GM18526 (cell line): ENCODE results near the gene NPIPA2.
"Not testable (repeated sequence)": the region's sequence is repeated elsewhere in the genome, so short reads cannot be mapped to it uniquely, and the experiment has no call there.

Experiments used
- POLR2A ChIP-seq: IDR thresholded peaks from 3 replicates; pipeline ENCODE4 v1.6.1; 2011; ENCODE audit not compliant: insufficient read length; ENCODE audit errors: extremely low read depth

Gene NPIPA2

GRCh38 chr16:14742273-14743128, at the start of gene NPIPA2:
TSS of gene NPIPA2 (plus strand) at chr16:14742533. CDS start at chr16:14748066, 5,533 bp downstream.
- TF ChIP-seq POLR2A, result not testable (repeated sequence)

- TF ChIP-seq POLR2A, result not testable (repeated sequence)
Measured at GRCh38 chr16:14694129-14694528, 48.2 kb upstream of the NPIPA2 start, which contains the start of gene PLA2G10. TSS of gene PLA2G10 (minus strand) at chr16:14694308. CDS start at chr16:14694229, 79 bp downstream.

- not testable (repeated sequence) for TF ChIP-seq POLR2A
Measured at GRCh38 chr16:14703156-14704011, 38.9 kb upstream of the NPIPA2 start, which contains the start of gene NPIPA3. TSS of gene NPIPA3 (plus strand) at chr16:14703411. CDS start at chr16:14708944, 5,533 bp downstream.
